Liver (tissue), 9 donors: ENCODE results near the gene CADPS. TPM values are rescaled to one million over a fixed set of nuclear protein-coding genes. Genes with fewer than 3 reads are reported as not detected.

Experiments
- DNase-seq: peaks from one replicate; pipeline ENCODE4 v3.0.0-alpha.2; 2017; ENCODE audit warnings: low spot score
- H3K27ac ChIP-seq, 2 donors: one replicate each; pipeline ENCODE4 v1.7.0; 2013; ENCODE audit warnings: inconsistent platforms in 2 of 2, low read length in 2 of 2, control low read depth in 1 of 2, low read depth in 1 of 2, mild to moderate bottlenecking in 1 of 2
- H3K27me3 ChIP-seq, 4 donors: one replicate each; pipeline versions ENCODE4 v1.6.1 to v1.7.0; 2013; ENCODE audit warnings: low read length in 3 of 4, inconsistent platforms in 1 of 4, mild to moderate bottlenecking in 1 of 4, moderate library complexity in 1 of 4; ENCODE audit not compliant: control insufficient read depth in 4 of 4, insufficient read depth in 4 of 4
- H3K36me3 ChIP-seq, 4 donors: one replicate each; pipeline versions ENCODE4 v1.6.1 to v1.7.0; 2013; ENCODE audit warnings: low read length in 3 of 4, mild to moderate bottlenecking in 3 of 4, low read depth in 1 of 4, moderate library complexity in 1 of 4; ENCODE audit not compliant: control insufficient read depth in 4 of 4, insufficient read depth in 3 of 4
- H3K4me1 ChIP-seq, 4 donors: one replicate each; pipeline versions ENCODE4 v1.6.1 to v1.7.0; 2013; ENCODE audit warnings: low read length in 3 of 4, mild to moderate bottlenecking in 3 of 4, moderate library complexity in 1 of 4; ENCODE audit not compliant: control insufficient read depth in 4 of 4, insufficient read depth in 4 of 4
- H3K4me3 ChIP-seq, 3 donors: one replicate each; pipeline versions ENCODE4 v1.6.1 to v1.7.0; 2013; ENCODE audit warnings: low read length in 3 of 3, control low read depth in 1 of 3, low read depth in 1 of 3, mild to moderate bottlenecking in 1 of 3
- H3K9ac ChIP-seq, 2 donors: one replicate each; pipeline ENCODE4 v1.7.0; 2013; ENCODE audit warnings: low read length in 2 of 2, mild to moderate bottlenecking in 2 of 2, moderate library complexity in 2 of 2, control low read depth in 1 of 2, low read depth in 1 of 2
- H3K9me3 ChIP-seq, 4 donors: one replicate each; pipeline versions ENCODE4 v1.6.1 to v1.7.0; 2013; ENCODE audit warnings: low read length in 3 of 4; ENCODE audit not compliant: control insufficient read depth in 4 of 4
- ATF3 ChIP-seq: IDR thresholded peaks from 2 replicates; pipeline ENCODE4 v1.6.1; 2016; ENCODE audit warnings: antibody characterized with exemption
- CTCF ChIP-seq: fragments of 150-350 bp; IDR thresholded peaks from 2 replicates; pipeline ENCODE4 v1.5.1; 2017; ENCODE audit warnings: improper control_type of control experiment, low read depth, low read length; ENCODE audit not compliant: missing input control
- HNF4A ChIP-seq, 2 donors: conservative IDR thresholded peaks; 2 replicates each; pipeline ENCODE4 v1.6.1; 2016; ENCODE audit warnings: antibody characterized with exemption in 2 of 2, mild to moderate bottlenecking in 2 of 2
- HNF4G ChIP-seq: IDR thresholded peaks from 2 replicates; pipeline ENCODE4 v1.6.1; 2016; ENCODE audit warnings: antibody characterized with exemption
- JUND ChIP-seq, 2 donors: IDR thresholded peaks; 2 replicates each; pipeline ENCODE4 v1.6.1; 2016; ENCODE audit warnings: antibody characterized with exemption in 2 of 2
- MAX ChIP-seq: IDR thresholded peaks from 2 replicates; pipeline ENCODE4 v1.6.1; 2016; ENCODE audit warnings: antibody characterized with exemption
- NR2F2 ChIP-seq: IDR thresholded peaks from 2 replicates; pipeline ENCODE4 v1.6.1; 2016; ENCODE audit warnings: antibody characterized with exemption
- RAD21 ChIP-seq, 2 donors: IDR thresholded peaks; 2 replicates each; pipeline ENCODE4 v1.6.1; 2016; ENCODE audit warnings: antibody characterized with exemption in 2 of 2, mild to moderate bottlenecking in 2 of 2
- REST ChIP-seq: IDR thresholded peaks from 2 replicates; pipeline ENCODE4 v1.6.1; 2016; ENCODE audit warnings: antibody characterized with exemption, mild to moderate bottlenecking
- RXRA ChIP-seq, 2 donors: IDR thresholded peaks; 2 replicates each; pipeline ENCODE4 v1.6.1; 2017 to 2018; ENCODE audit warnings: antibody characterized with exemption in 2 of 2, mild to moderate bottlenecking in 1 of 2
- SP1 ChIP-seq: IDR thresholded peaks from 2 replicates; pipeline ENCODE4 v1.6.1; 2018; ENCODE audit warnings: antibody characterized with exemption, mild to moderate bottlenecking
- TAF1 ChIP-seq: conservative IDR thresholded peaks from 2 replicates; pipeline ENCODE4 v1.6.1; 2016; ENCODE audit warnings: antibody characterized with exemption, mild to moderate bottlenecking
- YY1 ChIP-seq: IDR thresholded peaks from 2 replicates; pipeline ENCODE4 v1.6.1; 2016; ENCODE audit warnings: antibody characterized with exemption, mild to moderate bottlenecking
- ZBTB33 ChIP-seq: IDR thresholded peaks from 2 replicates; pipeline ENCODE4 v1.6.1; 2016; ENCODE audit warnings: antibody characterized with exemption
- WGBS: extraction: QIAGEN DNeasy Blood & Tissue Kit; methylation state at CpG from one replicate; pipeline ENCODE4 v1.1.7; 2013; 5-methylcytosine and 5-hydroxymethylcytosine counted together
- polyA plus RNA-seq, 2 donors: library from polyadenylated mRNA; stranded (reverse) in 1 of 2; unstranded in 1 of 2; fragments of 200-250 nt in 1 of 2; fragments of >200 nt in 1 of 2; fragmentation: Nextera tagmentation in 1 of 2; extraction: Ambion mirVana in 1 of 2; gene quantifications; one replicate each; pipeline versions ENCODE4 v1.2.1 to v1.2.3, GENCODE V29; 2013 to 2015
- total RNA-seq, 2 donors: library from RNA; depleted of rRNA; stranded (reverse); fragments of >200 nt; gene quantifications; one replicate each; pipeline ENCODE4 v1.2.3, GENCODE V29; 2014
- donor health status: healthy.
- donor health status: healthy.
- donor health status: healthy.
- donor health status: healthy.
- donor health status: healthy.

Gene CADPS
- total and polyA plus RNA-seq, 4 donors = 0.05 to 0.37 (median 0.17) TPM; not detected in 1

- WGBS = 61% methylated on average over 3 of the region's 3 CpGs
- Histone ChIP-seq H3K9me3 (no peaks in the 10 kb centered on the region), H3K9ac (no peak overlapping the region), H3K27me3 (no peaks in the 10 kb centered on the region), H3K4me3 (no peak overlapping the region), H3K36me3 (no peaks in the 10 kb centered on the region), H3K4me1 (no peaks in the 10 kb centered on the region), H3K27ac (no peak overlapping the region)
- no peak for DNase-seq
- TF ChIP-seq RXRA (IDR thresholded peaks at IDR 0.05) (no peak), CTCF (no peak), SP1 (no peak)
Observed at GRCh38 chr3:62758296-62759066, 116.7 kb downstream of the CADPS start.

GRCh38 chr3:62757045-62757444, 118.2 kb downstream of the CADPS start:
- TF ChIP-seq ZBTB33 (no peak), MAX (no peak), YY1 (no peak), CTCF (no peak), HNF4A (conservative IDR thresholded peaks at IDR 0.05) (no peak), JUND (IDR thresholded peaks at IDR 0.05) (no peak), RXRA (IDR thresholded peaks at IDR 0.05) (no peak), TAF1 (no peak), RAD21 (IDR thresholded peaks at IDR 0.05) (no peak), SP1 (no peak), REST (no peak), HNF4G (no peak), NR2F2 (no peak), ATF3 (no peak)
- DNase-seq = no peak
- WGBS = 76% methylated on average over 4 of the region's 4 CpGs

More at GRCh38 chr3:62757045-62757444, 118.2 kb downstream of the CADPS start:
- H3K9ac ChIP-seq = no peak overlapping the region
- H3K9me3 ChIP-seq = no peaks in the 10 kb centered on the region
- no peak overlapping the region for H3K4me3 ChIP-seq
- H3K4me1 ChIP-seq = no peaks in the 10 kb centered on the region
- no peaks in the 10 kb centered on the region for H3K27me3 ChIP-seq
- H3K27ac ChIP-seq = no peak overlapping the region
- H3K36me3 ChIP-seq = no peaks in the 10 kb centered on the region
